Peyer's patch (tissue), 4 donors: ENCODE results near the gene SPINT3. TPM values are rescaled to one million over a fixed set of nuclear protein-coding genes. Genes with fewer than 3 reads are reported as not detected.
A peak's percentile ranks its signal among the peaks of the same experiment; 100 is the strongest.

Experiments used
- DNase-seq, 3 donors: peaks; one replicate each; pipeline ENCODE4 v3.0.0-alpha.2; 2017 to 2019
- H3K27ac ChIP-seq, 4 donors: fragments of 200-600 bp; sonication (generic); one replicate each; pipeline ENCODE4 v1.5.1; 2016 to 2019
- H3K27me3 ChIP-seq, 2 donors: fragments of 200-600 bp; sonication (generic); one replicate each; pipeline ENCODE4 v1.5.1; 2019
- H3K36me3 ChIP-seq, 3 donors: fragments of 200-600 bp; sonication (generic); one replicate each; pipeline ENCODE4 v1.5.1; 2016 to 2019
- H3K4me1 ChIP-seq, 4 donors: fragments of 200-600 bp; sonication (generic); one replicate each; pipeline ENCODE4 v1.5.1; 2016 to 2019
- H3K4me3 ChIP-seq, 4 donors: fragments of 200-600 bp; sonication (generic); 1 replicate in 3 of 4; 2 replicates in 1 of 4; pipeline ENCODE4 v1.5.1; 2016 to 2019; ENCODE audit warnings: mild to moderate bottlenecking in 1 of 4
- H3K9me3 ChIP-seq, 4 donors: fragments of 200-600 bp; sonication (generic); one replicate each; pipeline ENCODE4 v1.5.1; 2016 to 2019; ENCODE audit warnings: mild to moderate bottlenecking in 1 of 4
- CTCF ChIP-seq, 6 experiments: fragments of 450-650 bp in 4 of 6; fragments of 200-600 bp in 2 of 6; sonication (generic) in 1 of 6; IDR thresholded peaks; one replicate each; pipeline ENCODE4 v1.5.1; 2017 to 2019; ENCODE audit warnings: antibody characterized with exemption in 6 of 6, mild to moderate bottlenecking in 3 of 6, moderate library complexity in 1 of 6
- POLR2A ChIP-seq, 2 donors: fragments of 450-650 bp; IDR thresholded peaks; one replicate each; pipeline ENCODE4 v1.5.1; 2017; ENCODE audit warnings: antibody characterized with exemption in 2 of 2, mild to moderate bottlenecking in 2 of 2, moderate library complexity in 2 of 2
- small RNA-seq, 2 donors: library from RNA; depleted of rRNA; stranded (forward); fragments of <200 nt; gene quantifications; one replicate each; pipeline ENCODE3, GENCODE V24; 2016
- total RNA-seq, 4 donors: library from RNA; depleted of rRNA; stranded (reverse); fragments of >200 nt; gene quantifications; one replicate each; pipeline ENCODE4 v1.1.0, GENCODE V29; 2016

SPINT3 gene
- total RNA-seq, 4 donors from 2014 or later = not detected

GRCh38 chr20:45465491-45466266 is 49.7 kb downstream of the SPINT3 start:
- Histone ChIP-seq H3K27me3 (no peaks in the 10 kb centered on the region), H3K4me3 (no peak overlapping the region), H3K36me3 (no peaks in the 10 kb centered on the region), H3K9me3 (no peaks in the 10 kb centered on the region), H3K4me1 (peaks cover 0 to 15% (median 11%) of the 10 kb centered on the region in 4 donors), H3K27ac (peak overlapping the region in 1 of 4 donors; percentile 5)
- DNase-seq = no peak
- TF ChIP-seq POLR2A (IDR thresholded peaks at IDR 0.05) = no peak
- TF ChIP-seq CTCF (IDR thresholded peaks at IDR 0.05) = no peak

GRCh38 chr20:45463709-45464108 is 51.7 kb downstream of the SPINT3 start:
- DNase-seq = no peak
- Histone ChIP-seq H3K4me3 (no peak overlapping the region), H3K9me3 (no peaks in the 10 kb centered on the region), H3K27me3 (no peaks in the 10 kb centered on the region), H3K4me1 (no peaks in the 10 kb centered on the region), H3K27ac (no peak overlapping the region), H3K36me3 (no peaks in the 10 kb centered on the region)
- TF ChIP-seq CTCF (IDR thresholded peaks at IDR 0.05) (no peak), POLR2A (IDR thresholded peaks at IDR 0.05) (no peak)

GRCh38 chr20:45462711-45463509 is 52.5 kb downstream of the SPINT3 start:
- DNase-seq = no peak
- Histone ChIP-seq H3K36me3 (no peaks in the 10 kb centered on the region), H3K4me3 (no peak overlapping the region), H3K27me3 (no peaks in the 10 kb centered on the region), H3K4me1 (no peaks in the 10 kb centered on the region), H3K9me3 (no peaks in the 10 kb centered on the region), H3K27ac (no peak overlapping the region)
- TF ChIP-seq CTCF (IDR thresholded peaks at IDR 0.05) (no peak), POLR2A (IDR thresholded peaks at IDR 0.05) (no peak)

Small RNA genes within 50 kb of the gene (small RNA-seq; reads per million reads assigned to genes)
- 0 reads per million in 2 donors for gene AL031663.1
- gene HSPD1P21 = 0 reads per million in 2 donors
- 0 reads per million in 2 donors for gene RNA5SP485

Other genes with a start within 250 kb of the SPINT3 start
- gene RBPJL, start 208.8 kb downstream of the SPINT3 start, total RNA-seq = not detected
- gene MATN4, start 207.3 kb downstream of the SPINT3 start, total RNA-seq = not detected
- 10 to 100 TPM; 21.5 to 49.7 (median 32.5) TPM for gene SDC4, start 167.2 kb downstream of the SPINT3 start, total RNA-seq
- 10 to 100 TPM; 23.1 to 62.2 (median 46.9) TPM for gene SYS1, start 152.5 kb downstream of the SPINT3 start, total RNA-seq
- gene TP53TG5, start 137.3 kb downstream of the SPINT3 start, total RNA-seq = not detected
- 10 to 100 TPM; 62.7 to 75.2 (median 68.0) TPM for gene DBNDD2, start 107.3 kb downstream of the SPINT3 start, total RNA-seq
- 100 to 1,000 TPM in 3 of 4 donors, 10 to 100 TPM in 1; 87.5 to 147 (median 113) TPM for gene PIGT, start 99.5 kb downstream of the SPINT3 start, total RNA-seq
- 10 to 100 TPM in 1 of 4 donors, 1 to 10 TPM in 2, not detected in 1; 2.1 to 12.4 (median 7.9) TPM for gene WFDC2, start 45.9 kb downstream of the SPINT3 start, total RNA-seq
- gene WFDC6, start 23.9 kb upstream of the SPINT3 start, total RNA-seq = not detected
- not detected for gene EPPIN, start 31.8 kb upstream of the SPINT3 start, total RNA-seq
- not detected for gene WFDC8, start 63.7 kb upstream of the SPINT3 start, total RNA-seq
- gene WFDC10A, start 114.1 kb upstream of the SPINT3 start, total RNA-seq = not detected
- gene WFDC9, start 115.7 kb upstream of the SPINT3 start, total RNA-seq = not detected
- gene WFDC11, start 154.6 kb upstream of the SPINT3 start, total RNA-seq = not detected
- gene WFDC13, start 186.4 kb upstream of the SPINT3 start, total RNA-seq = not detected
- not detected for gene WFDC10B, start 189.4 kb upstream of the SPINT3 start, total RNA-seq
- gene SPINT4, start 206.7 kb upstream of the SPINT3 start, total RNA-seq = not detected